ENCODE results near the gene DAPK1.

DAPK1 gene

DNA sequence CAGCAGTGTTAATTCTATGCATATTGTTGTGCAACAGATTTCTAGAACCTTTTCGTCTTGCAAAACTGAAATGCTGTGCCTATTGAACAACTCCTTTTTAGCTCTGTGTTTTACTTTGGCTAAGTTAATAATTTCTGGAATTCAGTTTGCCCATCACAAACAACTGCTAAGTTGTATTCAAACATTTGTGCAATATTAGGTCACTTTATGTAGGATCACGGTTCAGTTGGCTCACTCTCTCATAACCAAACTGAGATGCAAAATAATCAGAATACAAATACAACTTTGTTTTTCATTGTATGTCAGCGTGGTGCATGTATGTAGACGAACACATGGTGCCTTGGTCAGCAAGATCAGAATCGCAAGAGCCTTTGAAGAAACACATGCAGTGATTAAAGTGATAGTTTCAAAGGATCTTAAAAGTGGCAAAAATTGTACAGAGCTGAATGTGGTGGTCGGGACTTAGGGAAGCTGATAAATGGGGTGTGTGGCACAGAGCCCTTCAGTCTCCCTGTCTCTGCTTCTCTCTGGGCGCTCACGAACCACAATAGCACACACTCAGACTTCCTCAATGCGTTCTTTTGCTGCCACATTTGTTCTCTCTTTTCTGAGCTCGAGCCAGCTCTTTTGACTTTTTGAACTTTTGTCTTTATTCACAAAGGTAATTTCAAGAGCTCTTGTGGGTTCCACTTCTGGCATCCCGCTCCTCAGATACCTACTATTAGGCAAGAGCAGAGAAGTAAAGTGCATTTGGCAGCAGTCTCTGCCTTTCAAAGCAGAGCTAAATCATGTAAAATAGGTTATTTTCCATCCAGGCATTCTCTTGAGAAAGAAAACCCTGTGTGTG lies 115.8 kb downstream of the DAPK1 start:
- DNase-seq (ENCODE audit: extremely low read depth, low read depth) = no peak
- no peak overlapping the region for H3K4me3 ChIP-seq (replicated peaks; ENCODE audit: low read depth, low read length)
- no peak for TF ChIP-seq CTCF (IDR thresholded peaks at IDR 0.05; ENCODE audit: low read depth, low read length, missing control alignments)

GRCh38 chr9:87614397-87614796 lies 116.7 kb downstream of the DAPK1 start:
- no peak overlapping the region for H3K4me3 ChIP-seq (replicated peaks; ENCODE audit: low read depth, low read length)
- no peak for TF ChIP-seq CTCF (IDR thresholded peaks at IDR 0.05; ENCODE audit: low read depth, low read length, missing control alignments)
- DNase-seq (ENCODE audit: extremely low read depth, low read depth) = no peak

DNA sequence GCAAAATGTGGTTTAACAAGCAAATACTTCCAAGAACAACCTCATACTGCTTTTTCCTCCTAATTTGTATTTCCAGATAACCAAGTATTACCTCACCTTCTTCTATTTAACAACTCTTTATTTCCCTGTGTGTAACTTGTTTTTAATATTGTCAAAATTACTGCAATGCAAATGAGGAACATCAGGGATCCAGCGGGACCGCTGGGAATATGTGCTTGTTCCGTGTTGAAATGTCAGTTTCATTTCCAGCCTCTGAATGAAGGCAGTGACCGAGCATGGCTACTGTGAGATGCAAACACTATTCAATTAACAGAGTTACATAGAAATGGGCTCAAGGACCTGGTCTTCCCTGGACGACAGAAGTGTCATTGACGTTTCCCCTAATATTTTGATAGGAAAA lies 117.5 kb downstream of the DAPK1 start:
- TF ChIP-seq CTCF (IDR thresholded peaks at IDR 0.05; ENCODE audit: low read depth, low read length, missing control alignments) = no peak
- H3K4me3 ChIP-seq (replicated peaks; ENCODE audit: low read depth, low read length) = no peak overlapping the region
- DNase-seq (ENCODE audit: extremely low read depth, low read depth) = no peak

- no peak for TF ChIP-seq CTCF (IDR thresholded peaks at IDR 0.05; ENCODE audit: low read depth, low read length, missing control alignments)
- no peak for DNase-seq (ENCODE audit: extremely low read depth, low read depth)
These were observed 118.0 kb downstream of the DAPK1 start for GRCh38 chr9:87615547-87616148.

DNA sequence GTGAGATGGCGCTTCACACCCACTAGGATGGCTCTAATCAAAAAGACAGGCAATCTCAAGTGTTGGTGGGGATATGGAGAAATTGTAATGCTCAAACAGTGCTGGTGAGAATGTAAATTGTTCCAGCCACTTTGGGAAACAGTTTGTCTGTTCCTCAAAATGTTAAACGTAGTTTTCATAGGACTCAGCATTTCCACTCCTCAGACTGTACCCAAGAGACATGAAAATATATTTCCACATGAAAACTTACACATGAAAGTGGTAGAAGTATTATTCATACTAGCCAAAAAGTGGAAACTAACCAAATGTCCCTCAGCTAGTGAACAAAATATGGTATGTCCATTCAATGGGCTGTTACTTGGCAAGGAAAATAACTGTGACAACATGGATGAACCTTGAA lies 120.6 kb downstream of the DAPK1 start:
- no peak for DNase-seq (ENCODE audit: extremely low read depth, low read depth)

More at GRCh38 chr9:87615547-87616148, 118.0 kb downstream of the DAPK1 start:
- H3K4me3 ChIP-seq (replicated peaks; ENCODE audit: low read depth, low read length) = no peak overlapping the region

DNA sequence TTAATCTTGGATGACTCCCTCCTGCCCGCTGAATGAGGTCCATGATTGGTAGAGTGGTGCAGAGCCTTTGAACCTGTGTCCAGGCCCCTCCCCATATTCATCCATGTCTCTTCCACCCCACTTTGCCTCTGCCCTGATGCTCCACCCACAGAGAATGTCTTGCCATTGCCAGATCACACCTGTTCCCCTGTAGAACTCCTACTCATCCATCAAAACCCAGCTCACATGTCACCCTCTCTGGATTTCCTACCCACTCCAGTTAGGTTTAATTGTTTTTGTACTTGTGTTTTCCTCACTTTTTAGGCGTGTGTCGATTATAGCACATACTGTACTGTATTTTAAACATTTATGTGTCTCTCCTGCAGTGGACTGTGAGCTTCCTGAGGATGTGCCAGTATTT lies 121.3 kb downstream of the DAPK1 start:
- DNase-seq (ENCODE audit: extremely low read depth, low read depth) = no peak
- H3K4me3 ChIP-seq (replicated peaks; ENCODE audit: low read depth, low read length) = no peak overlapping the region
- no peak for TF ChIP-seq CTCF (IDR thresholded peaks at IDR 0.05; ENCODE audit: low read depth, low read length, missing control alignments)

More for the DNA sequence above, 120.6 kb downstream of the DAPK1 start:
- TF ChIP-seq CTCF (IDR thresholded peaks at IDR 0.05; ENCODE audit: low read depth, low read length, missing control alignments) = no peak
- H3K4me3 ChIP-seq (replicated peaks; ENCODE audit: low read depth, low read length) = no peak overlapping the region

Measured in HFF-Myc (cell line).